Measurements from ENCODE around the gene MPC2.
"Not testable (repeated sequence)": the region's sequence is repeated elsewhere in the genome, so short reads cannot be mapped to it uniquely, and the experiment has no call there.

DNA sequence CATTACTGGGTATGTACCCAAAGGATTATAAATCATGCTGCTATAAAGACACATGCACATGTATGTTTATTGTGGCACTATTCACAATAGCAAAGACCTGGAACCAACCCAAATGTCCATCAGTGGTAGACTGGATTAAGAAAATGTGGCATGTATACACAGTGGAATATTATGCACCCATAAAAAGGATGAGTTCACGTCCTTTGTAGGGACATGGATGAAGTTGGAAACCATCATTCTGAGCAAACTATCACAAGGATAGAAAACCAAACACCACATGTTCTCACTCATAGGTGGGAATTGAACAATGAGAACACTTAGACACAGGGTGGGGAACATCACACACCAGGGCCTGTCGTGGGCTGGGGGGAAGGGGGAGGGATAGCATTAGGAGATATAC, 49.7 kb downstream of the MPC2 start:
- TF ChIP-seq, protein P1, sequence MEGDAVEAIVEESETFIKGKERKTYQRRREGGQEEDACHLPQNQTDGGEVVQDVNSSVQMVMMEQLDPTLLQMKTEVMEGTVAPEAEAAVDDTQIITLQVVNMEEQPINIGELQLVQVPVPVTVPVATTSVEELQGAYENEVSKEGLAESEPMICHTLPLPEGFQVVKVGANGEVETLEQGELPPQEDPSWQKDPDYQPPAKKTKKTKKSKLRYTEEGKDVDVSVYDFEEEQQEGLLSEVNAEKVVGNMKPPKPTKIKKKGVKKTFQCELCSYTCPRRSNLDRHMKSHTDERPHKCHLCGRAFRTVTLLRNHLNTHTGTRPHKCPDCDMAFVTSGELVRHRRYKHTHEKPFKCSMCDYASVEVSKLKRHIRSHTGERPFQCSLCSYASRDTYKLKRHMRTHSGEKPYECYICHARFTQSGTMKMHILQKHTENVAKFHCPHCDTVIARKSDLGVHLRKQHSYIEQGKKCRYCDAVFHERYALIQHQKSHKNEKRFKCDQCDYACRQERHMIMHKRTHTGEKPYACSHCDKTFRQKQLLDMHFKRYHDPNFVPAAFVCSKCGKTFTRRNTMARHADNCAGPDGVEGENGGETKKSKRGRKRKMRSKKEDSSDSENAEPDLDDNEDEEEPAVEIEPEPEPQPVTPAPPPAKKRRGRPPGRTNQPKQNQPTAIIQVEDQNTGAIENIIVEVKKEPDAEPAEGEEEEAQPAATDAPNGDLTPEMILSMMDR (IDR thresholded peaks at IDR 0.05 in 2 of 3, conservative IDR thresholded peaks at IDR 0.05 in 1 of 3; ENCODE audit: borderline replicate concordance in 1 of 3, insufficient read depth in 1 of 3, low read depth in 2 of 3, low read length in 2 of 3), result not testable (repeated sequence)
- not testable (repeated sequence) for TF ChIP-seq POLR2A (IDR thresholded peaks at IDR 0.05; ENCODE audit: borderline replicate concordance, extremely low read depth, insufficient read depth, insufficient read length); FOSL1 (IDR thresholded peaks at IDR 0.05; ENCODE audit: low read depth); CEBPB (IDR thresholded peaks at IDR 0.05; ENCODE audit: low read depth); ZFX (IDR thresholded peaks at IDR 0.05); POLR2AphosphoS5 (IDR thresholded peaks at IDR 0.05; ENCODE audit: low read depth, low read length); SP1 (IDR thresholded peaks at IDR 0.05; ENCODE audit: low read depth); EGR1 (IDR thresholded peaks at IDR 0.05; ENCODE audit: low read depth)
- TF ChIP-seq, protein P2, sequence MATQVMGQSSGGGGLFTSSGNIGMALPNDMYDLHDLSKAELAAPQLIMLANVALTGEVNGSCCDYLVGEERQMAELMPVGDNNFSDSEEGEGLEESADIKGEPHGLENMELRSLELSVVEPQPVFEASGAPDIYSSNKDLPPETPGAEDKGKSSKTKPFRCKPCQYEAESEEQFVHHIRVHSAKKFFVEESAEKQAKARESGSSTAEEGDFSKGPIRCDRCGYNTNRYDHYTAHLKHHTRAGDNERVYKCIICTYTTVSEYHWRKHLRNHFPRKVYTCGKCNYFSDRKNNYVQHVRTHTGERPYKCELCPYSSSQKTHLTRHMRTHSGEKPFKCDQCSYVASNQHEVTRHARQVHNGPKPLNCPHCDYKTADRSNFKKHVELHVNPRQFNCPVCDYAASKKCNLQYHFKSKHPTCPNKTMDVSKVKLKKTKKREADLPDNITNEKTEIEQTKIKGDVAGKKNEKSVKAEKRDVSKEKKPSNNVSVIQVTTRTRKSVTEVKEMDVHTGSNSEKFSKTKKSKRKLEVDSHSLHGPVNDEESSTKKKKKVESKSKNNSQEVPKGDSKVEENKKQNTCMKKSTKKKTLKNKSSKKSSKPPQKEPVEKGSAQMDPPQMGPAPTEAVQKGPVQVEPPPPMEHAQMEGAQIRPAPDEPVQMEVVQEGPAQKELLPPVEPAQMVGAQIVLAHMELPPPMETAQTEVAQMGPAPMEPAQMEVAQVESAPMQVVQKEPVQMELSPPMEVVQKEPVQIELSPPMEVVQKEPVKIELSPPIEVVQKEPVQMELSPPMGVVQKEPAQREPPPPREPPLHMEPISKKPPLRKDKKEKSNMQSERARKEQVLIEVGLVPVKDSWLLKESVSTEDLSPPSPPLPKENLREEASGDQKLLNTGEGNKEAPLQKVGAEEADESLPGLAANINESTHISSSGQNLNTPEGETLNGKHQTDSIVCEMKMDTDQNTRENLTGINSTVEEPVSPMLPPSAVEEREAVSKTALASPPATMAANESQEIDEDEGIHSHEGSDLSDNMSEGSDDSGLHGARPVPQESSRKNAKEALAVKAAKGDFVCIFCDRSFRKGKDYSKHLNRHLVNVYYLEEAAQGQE (IDR thresholded peaks at IDR 0.05; ENCODE audit: low read depth), result not testable (repeated sequence)
- TF ChIP-seq, protein P3, sequence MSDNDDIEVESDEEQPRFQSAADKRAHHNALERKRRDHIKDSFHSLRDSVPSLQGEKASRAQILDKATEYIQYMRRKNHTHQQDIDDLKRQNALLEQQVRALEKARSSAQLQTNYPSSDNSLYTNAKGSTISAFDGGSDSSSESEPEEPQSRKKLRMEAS (IDR thresholded peaks at IDR 0.05), result not testable (repeated sequence)

All from HCT116 (cell line).